ENCODE data around the gene KLHL12. TPM values are rescaled to one million over a fixed set of nuclear protein-coding genes. Genes with fewer than 3 reads are reported as not detected.

KLHL12 gene
- total and polyA plus RNA-seq, 2 of the 8 experiments (the other 6 are each of a cell fraction or from before 2014, with no cell fraction given): 27.2 to 33.3 TPM

DNA sequence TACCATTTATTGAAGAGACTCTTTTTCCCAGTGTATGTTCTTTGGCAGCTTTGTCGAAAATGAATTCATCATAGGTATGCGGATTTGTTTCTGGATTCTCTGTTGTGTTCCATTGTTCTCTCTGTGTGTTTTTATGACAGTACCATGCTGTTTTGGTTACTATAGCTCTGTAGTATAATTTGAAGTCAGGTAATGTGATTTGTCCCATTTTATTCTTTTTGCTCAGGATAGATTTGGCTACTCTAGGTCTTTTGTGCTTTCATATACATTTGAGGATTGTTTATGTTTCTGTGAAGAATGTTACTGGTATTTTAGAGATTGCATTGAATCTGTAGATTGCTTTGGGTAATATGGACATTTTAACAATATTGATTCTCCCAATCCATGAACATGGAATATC lies 5.4 kb upstream of the KLHL12 start:
- Histone ChIP-seq H3K18ac (ENCODE audit: extremely low read depth, low read length) (no peak overlapping the region), H4K20me1 (replicated peaks in 1 of 2; ENCODE audit: control insufficient read depth in 1 of 2, insufficient read depth in 2 of 2, low read length in 2 of 2) (no peaks in the 10 kb centered on the region), H3K27ac (ENCODE audit: low read depth, low read length) (no peak overlapping the region), H3K4ac (replicated peaks; ENCODE audit: insufficient read length, low read depth, low read length) (no peak overlapping the region), H3K79me2 (ENCODE audit: control insufficient read depth in 1 of 2, insufficient read depth in 2 of 2, low read length in 2 of 2) (no peaks in the 10 kb centered on the region), H2AK5ac (ENCODE audit: low read depth, low read length) (no peak overlapping the region), H3K56ac (replicated peaks; ENCODE audit: insufficient read length, low read depth, low read length) (no peak overlapping the region), H3K27me3 (replicated peaks in 1 of 4; ENCODE audit: control insufficient read depth in 3 of 4, extremely low read depth in 1 of 4, insufficient read depth in 3 of 4, low read length in 3 of 4) (no peaks in the 10 kb centered on the region), H2BK120ac (replicated peaks; ENCODE audit: low read depth, low read length) (no peak overlapping the region), H2BK12ac (ENCODE audit: low read depth, low read length) (no peak overlapping the region), H4K8ac (ENCODE audit: extremely low read depth, insufficient read depth, low read length) (no peak overlapping the region), H2BK5ac (ENCODE audit: low read depth, low read length) (no peak overlapping the region), H3K4me1 (replicated peaks in 1 of 4; ENCODE audit: control insufficient read depth in 3 of 4, insufficient read depth in 4 of 4, low read length in 3 of 4) (no peaks in the 10 kb centered on the region), H3K9ac (replicated peaks in 1 of 4; ENCODE audit: extremely low read depth in 1 of 4, low read depth in 3 of 4, low read length in 3 of 4) (no peak overlapping the region), H3K79me1 (ENCODE audit: low read depth, low read length) (no peaks in the 10 kb centered on the region), H3K23ac (ENCODE audit: insufficient read length) (no peak overlapping the region), H2BK20ac (ENCODE audit: low read length) (no peak overlapping the region), H3K23me2 (ENCODE audit: low read depth, low read length) (no peaks in the 10 kb centered on the region), H4K91ac (replicated peaks; ENCODE audit: insufficient read length, low read length) (no peak overlapping the region), H2AFZ (ENCODE audit: low read length) (no peak overlapping the region), H2BK15ac (ENCODE audit: low read length) (no peak overlapping the region), H3K4me2 (ENCODE audit: insufficient read depth in 1 of 2, low read depth in 2 of 2, low read length in 2 of 2) (no peak overlapping the region), H3K4me3 (ENCODE audit: extremely low read depth in 1 of 4, insufficient read depth in 2 of 4, low read depth in 3 of 4, low read length in 4 of 4) (no peak overlapping the region), H3K9me3 (ENCODE audit: insufficient read depth in 2 of 2, low read depth in 1 of 2, low read length in 1 of 2) (no peaks in the 10 kb centered on the region), H3K14ac (ENCODE audit: insufficient read length) (no peak overlapping the region), H4K5ac (ENCODE audit: insufficient read length, low read depth, low read length) (no peak overlapping the region), H3K36me3 (ENCODE audit: control insufficient read depth in 2 of 4, insufficient read depth in 4 of 4, low read length in 3 of 4) (no peaks in the 10 kb centered on the region)
- CTCF ChIA-PET (ENCODE audit: partially characterized antibody): no interaction called here
- POLR2A ChIA-PET (ENCODE audit: partially characterized antibody): no interaction called here
- DNase-seq (ENCODE audit: low read depth in 1 of 2, low spot score in 2 of 2) (no peak), FAIRE-seq (no peak)
- TF ChIP-seq RFX5 (IDR thresholded peaks at IDR 0.05; ENCODE audit: borderline replicate concordance, low read depth, low read length): no peak
- no peak for TF ChIP-seq TCF12 (IDR thresholded peaks at IDR 0.05; ENCODE audit: low read depth, low read length)
- TF ChIP-seq HDAC2 (IDR thresholded peaks at IDR 0.05; ENCODE audit: borderline replicate concordance in 1 of 2, low read depth in 2 of 2, low read length in 2 of 2): no peak
- no peak for TF ChIP-seq CTBP2 (IDR thresholded peaks at IDR 0.05; ENCODE audit: borderline replicate concordance, insufficient read depth, insufficient read length, low read length)
- TF ChIP-seq CHD1 (IDR thresholded peaks at IDR 0.05; ENCODE audit: low read depth, low read length): no peak
- TF ChIP-seq RXRA (IDR thresholded peaks at IDR 0.05; ENCODE audit: insufficient read depth, low read depth, low read length): no peak
- TF ChIP-seq GTF2F1 (IDR thresholded peaks at IDR 0.05; ENCODE audit: borderline replicate concordance, low read depth, low read length): no peak
- no peak for TF ChIP-seq CBX5 (IDR thresholded peaks at IDR 0.05; ENCODE audit: low read depth, low read length)
- TF ChIP-seq TAF7 (optimal IDR thresholded peaks at IDR 0.05; ENCODE audit: borderline replicate concordance, low read depth, low read length): no peak
- TF ChIP-seq, protein P1, sequence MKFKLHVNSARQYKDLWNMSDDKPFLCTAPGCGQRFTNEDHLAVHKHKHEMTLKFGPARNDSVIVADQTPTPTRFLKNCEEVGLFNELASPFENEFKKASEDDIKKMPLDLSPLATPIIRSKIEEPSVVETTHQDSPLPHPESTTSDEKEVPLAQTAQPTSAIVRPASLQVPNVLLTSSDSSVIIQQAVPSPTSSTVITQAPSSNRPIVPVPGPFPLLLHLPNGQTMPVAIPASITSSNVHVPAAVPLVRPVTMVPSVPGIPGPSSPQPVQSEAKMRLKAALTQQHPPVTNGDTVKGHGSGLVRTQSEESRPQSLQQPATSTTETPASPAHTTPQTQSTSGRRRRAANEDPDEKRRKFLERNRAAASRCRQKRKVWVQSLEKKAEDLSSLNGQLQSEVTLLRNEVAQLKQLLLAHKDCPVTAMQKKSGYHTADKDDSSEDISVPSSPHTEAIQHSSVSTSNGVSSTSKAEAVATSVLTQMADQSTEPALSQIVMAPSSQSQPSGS (IDR thresholded peaks at IDR 0.05; ENCODE audit: low read length): no peak
- no peak for TF ChIP-seq EZH2 (IDR thresholded peaks at IDR 0.05; ENCODE audit: low read depth, low read length, severe bottlenecking)
- 93% methylated on average over 2 of the region's 2 CpGs; no CpG with 5 or more reads in 1 of the 2 experiments for WGBS, 2 experiments (ENCODE audit: extremely low coverage in 1 of 2, insufficient coverage in 1 of 2, insufficient read length in 1 of 2, insufficient replicate concordance in 2 of 2, low coverage in 1 of 2, low lambda C conversion rate in 2 of 2, missing lambda C conversion rate in 1 of 2)
